Fibroblast of skin of right quadriceps (primary cell): ENCODE results near the gene AQP3.
"Not testable (repeated sequence)": the region's sequence is repeated elsewhere in the genome, so short reads cannot be mapped to it uniquely, and the experiment has no call there.

Experiments
- DNase-seq: peaks from one replicate; pipeline ENCODE4 v3.0.0-alpha.2; 2013

The AQP3 gene

DNA sequence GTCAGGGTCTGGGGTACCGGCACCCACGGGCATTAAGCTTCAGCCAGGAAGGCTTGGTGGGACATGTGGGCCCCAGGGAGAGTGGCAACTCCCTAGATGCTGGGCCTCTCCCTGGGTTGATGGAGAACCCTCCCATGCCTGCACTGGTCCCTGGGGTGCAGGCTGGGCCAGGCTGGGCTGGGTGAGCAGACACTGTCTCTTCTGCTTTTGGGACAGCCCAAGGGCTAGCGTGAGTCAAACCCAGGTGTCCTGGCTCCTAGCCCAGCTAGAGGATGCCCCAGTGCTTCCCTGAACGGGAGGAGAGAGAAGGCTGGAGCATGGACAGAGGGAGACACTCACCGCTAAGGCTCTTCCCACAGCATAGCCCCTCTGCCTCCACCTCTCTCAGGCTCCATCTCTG lies 39.3 kb downstream of the AQP3 start:
- no peak for DNase-seq

DNA sequence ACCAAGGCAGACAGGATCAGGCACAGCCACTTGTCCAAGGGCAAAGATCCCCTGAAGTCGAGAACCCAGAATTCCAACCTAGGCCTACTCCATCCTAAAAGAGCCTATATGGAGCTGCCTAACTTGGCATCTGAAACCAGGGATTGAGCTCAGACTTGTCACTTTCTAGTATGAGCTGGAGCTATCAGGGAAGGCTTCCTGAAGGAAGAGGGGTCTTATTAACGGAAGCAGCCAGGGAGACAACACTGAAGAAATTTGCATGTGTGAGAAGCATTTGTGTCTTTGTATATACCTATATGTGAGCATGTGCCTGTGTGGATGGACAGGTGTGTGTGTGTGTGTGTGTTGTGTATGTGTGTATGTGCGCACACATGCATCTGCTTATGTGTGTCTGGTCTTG lies 40.3 kb downstream of the AQP3 start:
- no peak for DNase-seq

DNA sequence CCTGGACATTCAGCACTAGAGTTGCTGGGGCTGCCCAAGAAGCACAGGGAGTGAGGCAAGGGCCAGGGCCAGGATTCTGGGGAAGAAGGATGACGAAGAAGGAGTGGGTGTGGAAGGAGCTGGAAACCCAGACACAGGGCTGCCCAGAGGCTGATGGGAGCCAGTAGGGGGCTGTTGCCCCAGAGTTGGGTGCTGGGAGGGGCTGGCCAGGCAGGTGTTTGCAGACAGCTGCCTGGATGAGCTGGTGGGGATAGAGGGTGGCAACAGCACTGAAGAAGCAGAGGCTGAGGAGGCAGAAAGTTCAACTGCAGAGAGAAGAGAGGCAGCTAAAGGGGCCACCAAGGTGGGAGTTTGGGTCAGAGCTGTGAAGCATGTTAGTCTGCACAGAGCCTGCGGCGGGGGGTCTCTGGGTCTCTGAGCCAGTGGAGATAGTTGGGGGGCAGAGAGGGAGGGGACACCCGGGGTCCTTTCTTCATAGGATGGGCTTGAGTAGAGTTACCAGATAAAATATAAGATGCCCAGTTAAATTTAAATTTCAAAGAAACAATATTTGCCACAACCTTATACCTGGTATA lies 42.5 kb downstream of the AQP3 start:
- DNase-seq: no peak

DNA sequence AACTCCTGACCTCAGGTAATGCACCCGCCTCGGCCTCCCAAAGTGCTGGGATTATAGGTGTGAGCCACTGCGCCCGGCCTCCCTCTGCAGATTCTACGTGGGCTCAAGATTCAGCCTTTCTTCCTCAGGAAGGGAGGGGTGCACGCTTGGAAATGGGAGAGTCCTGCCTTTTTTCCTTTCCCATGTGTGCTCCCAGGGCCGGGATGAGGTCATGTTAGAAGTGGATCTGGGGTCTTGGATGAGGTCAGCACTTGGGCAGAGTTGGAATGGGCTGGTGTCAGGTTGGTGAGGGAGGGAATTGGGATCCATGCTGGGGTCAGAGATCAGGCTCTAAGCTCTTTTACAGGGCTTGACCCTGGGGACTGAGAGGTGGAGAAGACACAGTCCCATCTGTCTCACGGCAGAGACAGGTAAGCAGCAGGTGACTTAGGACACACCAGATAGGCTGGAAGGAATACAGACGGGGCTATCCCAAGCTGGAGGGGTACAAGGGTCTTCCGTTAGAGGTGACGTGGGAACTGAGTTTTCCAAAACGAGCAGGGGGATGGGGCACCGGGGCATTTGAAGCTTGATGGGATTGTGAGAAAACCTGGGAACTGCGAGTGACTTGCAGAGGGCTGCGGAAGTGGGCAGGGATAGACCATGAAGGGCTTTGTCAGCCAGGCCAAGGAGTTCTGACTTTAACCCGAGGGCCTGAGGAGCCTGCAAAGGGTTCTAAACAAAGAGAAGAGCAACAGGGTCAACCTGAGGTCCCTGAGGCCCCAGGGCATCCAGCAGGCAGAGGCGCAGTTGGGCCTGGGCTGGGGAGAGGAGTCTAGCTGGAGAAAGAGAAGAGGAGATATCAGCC lies 43.2 kb downstream of the AQP3 start:
- no peak for DNase-seq

DNA sequence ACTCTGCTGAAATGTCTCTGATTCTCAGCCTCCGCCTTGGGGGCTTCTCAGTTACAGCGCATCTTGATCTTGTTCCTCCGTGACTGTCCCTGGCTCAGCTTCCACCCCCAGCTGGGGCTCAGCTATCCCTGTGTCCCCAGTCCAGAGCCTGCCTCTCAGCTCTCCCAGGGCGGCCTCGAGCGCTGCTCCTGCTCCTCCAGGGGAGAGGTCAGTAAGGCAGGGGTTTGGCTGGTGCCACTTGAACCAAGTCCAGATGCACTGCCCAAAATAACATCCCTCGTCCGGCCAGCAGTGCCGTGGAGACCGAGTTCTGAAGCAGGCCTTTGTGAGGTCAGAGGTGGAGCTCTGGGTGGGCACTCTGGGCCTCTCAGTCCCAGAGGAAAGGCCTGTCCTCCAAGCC lies 45.0 kb downstream of the AQP3 start, which contains the start of gene AQP7:
Gene AQP7, minus strand, starts transcription at position 198 of the 400 bp plus-strand sequence. CDS start 1,306 bp downstream, outside the sequence.
- DNase-seq: not testable (repeated sequence)

DNA sequence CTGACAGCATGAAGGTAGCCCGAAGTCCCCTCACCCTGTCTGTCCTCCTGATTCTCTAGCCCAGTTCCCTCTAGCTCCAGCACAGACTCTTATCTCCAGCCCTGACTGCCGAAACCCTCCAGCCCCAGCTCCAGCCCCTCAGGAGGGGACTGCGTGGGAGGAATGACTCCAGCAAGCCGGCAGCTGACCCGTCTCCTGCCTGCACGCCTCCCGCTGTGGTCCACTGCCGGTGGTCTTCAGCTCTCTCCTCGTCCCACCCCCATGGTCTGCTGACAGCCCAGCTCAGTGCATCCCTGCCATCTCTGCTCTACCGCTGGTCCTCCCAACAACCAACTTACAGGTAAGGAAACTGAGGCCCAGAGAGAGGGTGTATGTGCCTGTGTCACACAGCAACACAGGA lies 45.6 kb downstream of the AQP3 start:
- DNase-seq: not testable (repeated sequence)

DNA sequence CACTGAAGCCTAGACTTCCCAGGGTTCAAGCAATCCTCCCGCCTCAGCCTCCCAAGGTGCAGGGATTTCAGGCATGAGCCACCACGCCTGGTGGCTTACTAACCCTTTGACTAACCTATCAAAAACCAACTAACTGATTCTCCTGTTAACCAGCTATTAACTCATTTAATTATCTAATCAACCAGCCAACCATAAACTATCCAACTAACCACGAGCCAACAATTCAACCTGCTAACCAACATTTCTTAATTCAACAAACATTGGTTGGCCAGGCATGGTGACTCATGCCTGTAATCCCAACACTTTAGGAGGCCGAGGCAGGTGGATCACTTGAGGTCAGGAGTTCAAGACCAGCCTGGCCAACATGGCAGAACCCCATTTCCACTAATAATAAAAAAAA lies 48.3 kb downstream of the AQP3 start:
- DNase-seq: not testable (repeated sequence)

DNA sequence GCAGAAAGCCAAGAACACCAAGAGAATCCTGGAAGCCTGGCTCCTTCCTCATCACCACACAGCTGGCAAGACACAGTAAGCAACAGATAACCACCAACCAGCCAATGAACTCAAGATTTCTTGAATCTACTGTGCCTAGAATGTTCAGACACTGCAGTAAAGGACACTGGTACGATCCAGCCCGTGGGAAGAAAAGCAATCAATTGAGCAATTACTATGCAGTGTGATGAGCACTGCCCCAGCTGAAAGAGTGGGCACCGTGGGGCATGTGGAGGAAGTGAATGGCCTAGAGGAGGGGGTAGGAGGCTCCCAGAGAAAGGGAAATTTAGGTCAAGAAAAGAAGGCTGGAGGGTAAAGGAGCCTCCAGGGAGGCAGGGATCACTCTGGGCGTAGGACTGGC lies 49.6 kb downstream of the AQP3 start:
- DNase-seq: not testable (repeated sequence)

DNA sequence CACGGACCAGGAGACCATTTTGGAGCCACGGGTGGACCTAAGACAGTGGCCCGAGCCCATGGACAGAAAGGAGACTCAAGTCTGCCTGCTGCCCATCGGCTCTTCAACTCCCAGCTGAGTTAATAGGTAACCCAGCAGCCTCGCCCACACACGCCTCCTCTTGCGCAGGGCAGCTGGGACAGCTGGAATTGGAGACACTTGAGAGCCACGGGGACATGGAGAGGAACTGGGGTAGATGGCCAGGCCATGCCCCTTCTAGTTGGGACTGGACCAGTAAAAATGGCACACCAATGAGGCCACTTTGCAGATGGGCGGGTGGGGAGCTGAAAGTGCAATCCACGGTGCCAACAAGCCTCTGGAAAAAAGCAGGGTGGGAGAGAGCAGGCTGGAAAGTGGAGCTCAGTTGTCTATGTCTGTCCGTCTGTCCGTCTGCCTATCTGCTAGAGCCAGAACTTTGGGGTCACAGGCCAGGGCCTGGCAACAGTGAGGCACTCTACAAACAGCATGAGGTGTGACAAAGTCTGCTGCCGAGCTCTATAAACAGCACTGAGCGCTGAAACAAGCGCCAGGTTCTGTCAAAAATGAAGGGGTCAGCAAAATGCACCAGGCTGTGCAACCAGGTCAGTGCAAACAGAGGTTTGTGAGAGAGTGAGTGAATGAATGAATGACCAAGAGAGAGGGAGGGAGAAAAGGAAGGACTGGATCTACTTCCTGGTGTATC lies 52.1 kb downstream of the AQP3 start:
- DNase-seq: not testable (repeated sequence)

DNA sequence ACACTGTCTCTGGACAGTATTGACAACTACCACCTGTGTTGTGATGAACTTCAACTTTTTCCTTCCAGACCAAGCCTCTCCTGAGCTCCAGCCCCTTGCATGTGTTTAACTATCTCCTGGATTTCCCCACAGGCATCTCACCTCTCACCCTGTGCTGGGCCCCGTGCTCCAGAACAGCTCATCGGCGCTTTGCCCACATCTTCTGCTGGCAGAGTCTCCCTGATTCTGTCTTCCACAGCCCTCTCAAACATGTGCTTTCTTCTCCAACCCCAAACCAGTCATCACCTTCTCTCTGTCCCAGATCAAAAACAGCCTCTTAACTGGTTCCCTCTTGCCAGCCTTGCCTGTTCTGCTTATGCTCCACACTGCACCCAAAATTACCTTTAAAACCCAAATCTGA lies 53.4 kb downstream of the AQP3 start:
- not testable (repeated sequence) for DNase-seq

DNA sequence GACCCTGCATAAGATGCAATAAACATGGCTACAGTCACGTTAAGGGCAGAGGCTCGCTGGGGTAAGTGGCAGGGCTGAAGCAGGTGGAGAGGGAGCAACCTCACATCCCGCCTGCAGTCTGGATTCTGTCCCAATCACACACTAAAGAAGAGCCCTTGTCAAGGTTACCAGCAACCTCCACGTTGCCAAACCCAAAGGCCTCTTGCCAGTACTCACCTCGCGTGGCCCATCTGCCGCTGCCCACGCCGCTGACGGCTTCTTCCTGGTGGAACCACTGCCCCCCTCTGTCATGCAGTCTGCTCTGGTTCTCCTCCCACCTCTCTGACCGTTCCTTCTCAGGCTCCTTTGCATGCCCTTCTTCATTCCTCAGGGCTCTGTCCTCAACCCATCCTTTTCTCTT lies 53.8 kb downstream of the AQP3 start:
- DNase-seq: no peak

DNA sequence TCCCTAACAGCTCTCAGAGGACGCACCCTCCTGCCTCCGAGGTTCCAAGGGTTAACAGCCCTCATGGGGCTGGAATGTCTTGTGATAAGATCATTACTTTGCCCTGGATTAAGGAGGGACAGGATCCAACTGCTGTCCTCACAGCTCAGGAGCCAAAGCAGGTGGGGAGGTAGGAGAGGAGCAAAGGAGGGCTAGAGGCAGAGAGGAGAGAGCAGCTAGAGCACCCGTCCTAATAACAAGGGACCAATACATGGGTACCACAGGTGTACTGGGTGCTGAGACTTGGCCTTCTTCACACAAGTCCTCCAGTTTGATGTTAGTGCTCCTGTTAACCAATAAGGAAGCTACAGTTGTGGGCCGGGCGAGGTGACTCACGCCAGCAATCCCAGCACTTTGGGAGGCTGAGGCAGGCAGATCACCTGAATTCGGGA lies 54.8 kb downstream of the AQP3 start:
- not testable (repeated sequence) for DNase-seq
